Tibial nerve (tissue), 4 donors: ENCODE measurements around the gene RASGRF1.

Experiments
- EP300 ChIP-seq, 2 donors: sonication (generic); formaldehyde crosslinking; IDR thresholded peaks; one replicate each; pipeline ENCODE4 v1.6.1; 2017; ENCODE audit warnings: antibody characterized with exemption in 2 of 2, mild to moderate bottlenecking in 1 of 2
- POLR2A ChIP-seq, 2 donors: fragments of 450-650 bp; IDR thresholded peaks; one replicate each; pipeline ENCODE4 v1.6.1; 2017; ENCODE audit warnings: antibody characterized with exemption in 2 of 2, mild to moderate bottlenecking in 2 of 2, moderate library complexity in 2 of 2
- TF ChIP-seq, protein P1 (sequence below), 5 experiments: fragments of 200-600 bp in 3 of 5; fragments of 450-650 bp in 2 of 5; sonication (generic) in 3 of 5; IDR thresholded peaks; one replicate each; pipeline ENCODE4 v1.5.1; 2016 to 2019; ENCODE audit warnings: antibody characterized with exemption in 5 of 5, mild to moderate bottlenecking in 3 of 5, moderate library complexity in 2 of 5

DNA sequence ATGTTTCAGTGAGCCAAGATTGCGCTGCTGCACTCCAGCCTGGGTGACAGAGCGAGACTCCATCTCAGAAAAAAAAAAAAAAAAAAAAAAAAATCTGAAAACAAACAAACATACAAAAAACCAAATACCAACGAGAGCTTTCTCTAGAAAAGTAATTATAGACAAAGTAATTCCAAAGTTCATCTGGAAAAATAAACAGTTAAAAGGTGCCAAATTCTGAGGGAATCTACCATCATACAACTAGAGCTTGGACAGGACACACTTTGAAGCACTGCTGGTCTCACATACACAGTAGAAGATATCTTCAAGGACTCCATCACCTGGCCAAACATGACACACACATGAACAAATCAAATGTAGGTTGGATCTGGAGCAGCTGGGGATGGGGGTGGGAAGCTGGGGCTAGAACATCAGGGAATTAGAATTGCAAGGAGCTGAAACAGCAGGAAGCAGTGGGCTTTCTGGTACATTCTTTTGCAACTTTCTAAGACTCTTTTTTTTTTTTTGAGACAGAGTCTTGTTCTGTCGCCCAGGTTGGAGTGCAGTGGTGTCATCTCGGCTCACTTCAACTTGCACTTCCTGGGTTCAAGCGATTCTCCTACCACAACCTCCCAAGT is 104.6 kb downstream of the RASGRF1 start:
- TF ChIP-seq, protein P1, sequence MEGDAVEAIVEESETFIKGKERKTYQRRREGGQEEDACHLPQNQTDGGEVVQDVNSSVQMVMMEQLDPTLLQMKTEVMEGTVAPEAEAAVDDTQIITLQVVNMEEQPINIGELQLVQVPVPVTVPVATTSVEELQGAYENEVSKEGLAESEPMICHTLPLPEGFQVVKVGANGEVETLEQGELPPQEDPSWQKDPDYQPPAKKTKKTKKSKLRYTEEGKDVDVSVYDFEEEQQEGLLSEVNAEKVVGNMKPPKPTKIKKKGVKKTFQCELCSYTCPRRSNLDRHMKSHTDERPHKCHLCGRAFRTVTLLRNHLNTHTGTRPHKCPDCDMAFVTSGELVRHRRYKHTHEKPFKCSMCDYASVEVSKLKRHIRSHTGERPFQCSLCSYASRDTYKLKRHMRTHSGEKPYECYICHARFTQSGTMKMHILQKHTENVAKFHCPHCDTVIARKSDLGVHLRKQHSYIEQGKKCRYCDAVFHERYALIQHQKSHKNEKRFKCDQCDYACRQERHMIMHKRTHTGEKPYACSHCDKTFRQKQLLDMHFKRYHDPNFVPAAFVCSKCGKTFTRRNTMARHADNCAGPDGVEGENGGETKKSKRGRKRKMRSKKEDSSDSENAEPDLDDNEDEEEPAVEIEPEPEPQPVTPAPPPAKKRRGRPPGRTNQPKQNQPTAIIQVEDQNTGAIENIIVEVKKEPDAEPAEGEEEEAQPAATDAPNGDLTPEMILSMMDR (IDR thresholded peaks at IDR 0.05): no peak
- TF ChIP-seq POLR2A (IDR thresholded peaks at IDR 0.05): no peak
- no peak for TF ChIP-seq EP300 (IDR thresholded peaks at IDR 0.05)
